B cell (primary cell): ENCODE measurements around the gene HSPBAP1. TPM values are rescaled to one million over a fixed set of nuclear protein-coding genes. Genes with fewer than 3 reads are reported as not detected.

ENCODE experiments used
- ATAC-seq: fragments of 200-7000 bp; cut with Tn5 transposase; one replicate; pipeline ENCODE4 v1.10.0; 2021; ENCODE audit warnings: low read depth, mild to moderate bottlenecking, moderate number of reproducible peaks, moderate library complexity
- CTCF ChIA-PET: fragments of 350-600 bp; sonication (Branson Sonifier 250); formaldehyde crosslinking; loops from one replicate; lab custom pipeline; 2021; ENCODE audit warnings: antibody characterized with exemption, inconsistent platforms; lab: Charles Lee
- POLR2A ChIA-PET: fragments of 350-600 bp; sonication (Branson Sonifier 250); formaldehyde crosslinking; loops from one replicate; lab custom pipeline; 2021; ENCODE audit warnings: antibody characterized with exemption; lab: Charles Lee
- DNase-seq: peaks from one replicate; pipeline ENCODE4 v3.0.0; 2013
- H2AFZ ChIP-seq: 2 replicates; pipeline ENCODE4 v1.6.1; 2012; ENCODE audit warnings: mild to moderate bottlenecking, low read depth, low read length; ENCODE audit not compliant: insufficient read depth, poor library complexity, severe bottlenecking
- H3K27ac ChIP-seq, 2 donors: 1 replicate in 1 of 2; 2 replicates in 1 of 2; pipeline ENCODE4 v1.5.1; 2012 to 2013; ENCODE audit warnings: low read length in 2 of 2, mild to moderate bottlenecking in 2 of 2, moderate library complexity in 1 of 2
- H3K27me3 ChIP-seq, 4 experiments: fragments of 200-600 bp in 1 of 4; sonication (generic) in 1 of 4; replicated peaks in 1 of 4; 1 replicate in 2 of 4; 2 replicates in 2 of 4; pipeline versions ENCODE4 v1.6.1 to v1.7.0; 2013 to 2016; ENCODE audit warnings: low read length in 3 of 4, mild to moderate bottlenecking in 2 of 4, mixed read lengths in 1 of 4, moderate library complexity in 1 of 4; ENCODE audit not compliant: insufficient read depth in 4 of 4, control insufficient read depth in 3 of 4; ENCODE audit errors: control extremely low read depth in 1 of 4
- H3K36me3 ChIP-seq, 2 experiments: replicated peaks in 1 of 2; 1 replicate in 1 of 2; 2 replicates in 1 of 2; pipeline versions ENCODE4 v1.6.1 to v1.7.1; 2013; ENCODE audit warnings: low read length in 1 of 2; ENCODE audit not compliant: insufficient read depth in 2 of 2, control insufficient read depth in 1 of 2; ENCODE audit errors: control extremely low read depth in 1 of 2, extremely low read depth in 1 of 2
- H3K4me1 ChIP-seq, 2 donors: fragments of 200-600 bp in 1 of 2; sonication (generic) in 1 of 2; 1 replicate in 1 of 2; 2 replicates in 1 of 2; pipeline versions ENCODE4 v1.5.1 to v1.6.1; 2013 to 2017; ENCODE audit warnings: low read length in 2 of 2; ENCODE audit not compliant: control insufficient read depth in 2 of 2, insufficient read depth in 2 of 2
- H3K4me2 ChIP-seq: replicated peaks from 2 replicates; pipeline ENCODE3; 2012; ENCODE audit warnings: mild to moderate bottlenecking, low read depth, low read length; ENCODE audit not compliant: poor library complexity, severe bottlenecking
- H3K4me3 ChIP-seq, 5 experiments: fragments of 200-600 bp in 1 of 5; sonication (generic) in 1 of 5; 1 replicate in 3 of 5; 2 replicates in 2 of 5; pipeline versions ENCODE4 v1.5.1 to v1.7.0; 2011 to 2016; ENCODE audit warnings: low read length in 4 of 5, mild to moderate bottlenecking in 4 of 5, low read depth in 2 of 5, control low read depth in 1 of 5, moderate library complexity in 1 of 5; ENCODE audit not compliant: insufficient read depth in 1 of 5; ENCODE audit errors: control extremely low read depth in 1 of 5, extremely low read depth in 1 of 5
- H3K79me2 ChIP-seq: fragments of 200-600 bp; sonication (generic); one replicate; pipeline ENCODE4 v1.6.0; 2016; ENCODE audit warnings: low read length; ENCODE audit not compliant: control insufficient read depth, insufficient read depth
- H3K9ac ChIP-seq: fragments of 200-600 bp; sonication (generic); 2 replicates; pipeline ENCODE4 v1.6.1; 2017; ENCODE audit warnings: mild to moderate bottlenecking, low read length, moderate library complexity
- H3K9me3 ChIP-seq, 3 donors: one replicate each; pipeline versions ENCODE4 v1.6.1 to v1.7.1; 2013; ENCODE audit warnings: low read length in 2 of 3; ENCODE audit not compliant: control insufficient read depth in 2 of 3, insufficient read depth in 1 of 3; ENCODE audit errors: control extremely low read depth in 1 of 3
- H4K20me1 ChIP-seq: 2 replicates; pipeline ENCODE4 v1.6.0; 2012; ENCODE audit warnings: mild to moderate bottlenecking, low read length; ENCODE audit not compliant: insufficient read depth, control insufficient read depth, poor library complexity, severe bottlenecking
- H3K27ac Mint-ChIP-seq: one replicate; pipeline ENCODE4 v1.8.0; 2021; ENCODE audit warnings: mixed read lengths
- H3K27me3 Mint-ChIP-seq: one replicate; pipeline ENCODE4 v1.8.0; 2021; ENCODE audit warnings: mixed read lengths
- H3K4me1 Mint-ChIP-seq: one replicate; pipeline ENCODE4 v1.8.0; 2021; ENCODE audit warnings: mixed read lengths
- H3K4me3 Mint-ChIP-seq: one replicate; pipeline ENCODE4 v1.8.0; 2021; ENCODE audit warnings: mixed read lengths
- H3K9me3 Mint-ChIP-seq: one replicate; pipeline ENCODE4 v1.8.0; 2022; ENCODE audit warnings: mixed read lengths; ENCODE audit not compliant: insufficient read depth
- CTCF ChIP-seq: fragments of 200-600 bp; IDR thresholded peaks from one replicate; pipeline ENCODE4 v1.8.0; 2022; ENCODE audit warnings: antibody characterized with exemption, mild to moderate bottlenecking
- EZH2 ChIP-seq: IDR thresholded peaks from 2 replicates; pipeline ENCODE4 v1.6.1; 2012; ENCODE audit warnings: borderline replicate concordance, low read depth, mild to moderate bottlenecking, moderate library complexity, low read length; ENCODE audit not compliant: insufficient read depth, poor library complexity, severe bottlenecking
- WGBS: methylation state at CpG from one replicate; pipeline ENCODE4 v1.1.5; 2013; ENCODE audit warnings: missing lambda C conversion rate; ENCODE audit not compliant: insufficient coverage; 5-methylcytosine and 5-hydroxymethylcytosine counted together
- intact Hi-C: fragments of 100-400 bp; cut with micrococcal nuclease; formaldehyde crosslinking; loops from one replicate; pipeline ENCODE4 v1.10.0; 2022
- polyA minus RNA-seq: library from RNA; depleted of rRNA, polyadenylated mRNA; stranded (reverse); fragments of >200 nt; gene quantifications from 2 replicates; pipeline ENCODE4 v1.2.3, GENCODE V29; 2012
- polyA plus RNA-seq: library from polyadenylated mRNA; depleted of rRNA; stranded (reverse); fragments of >200 nt; gene quantifications from 2 replicates; pipeline ENCODE4 v1.2.3, GENCODE V29; 2012
- total RNA-seq, 2 donors: library from RNA; stranded (reverse); fragments of 120-200 nt in 1 of 2; gene quantifications; 1 replicate in 1 of 2; 2 replicates in 1 of 2; pipeline versions ENCODE4 v1.2.3 to v1.2.4, GENCODE V29; 2013 to 2022

The HSPBAP1 gene
- total RNA-seq: 49.2 and 49.6 TPM in 2 replicates
- total RNA-seq (2013): 20.0 TPM
- polyA plus RNA-seq: 23.0 and 35.9 TPM in 2 replicates
- polyA minus RNA-seq: 10.4 and 13.0 TPM in 2 replicates

- intact Hi-C loops: loop anchor here (1.0 to 10.0 kb wide), 11 partner anchors 36 to 1247 kb away; partner anchors contain the start of genes FAM162A, HACD2, HCLS1 and KPNA1
- Histone ChIP-seq H2AFZ (peak within 1 kb of the TSS; percentile 78), H3K79me2 (peaks cover 53% of the 10 kb centered on the region), H3K9me3 (no peaks in the 10 kb centered on the region), H3K27me3 (no peaks in the 10 kb centered on the region), H3K36me3 (no peaks in the 10 kb centered on the region), H3K27ac (peak within 1 kb of the TSS; percentile 98 to 99), H3K4me1 (peaks cover 23 to 26% of the 10 kb centered on the region in 2 donors), H4K20me1 (no peaks in the 10 kb centered on the region), H3K4me2 (peak within 1 kb of the TSS; percentile 96), H3K4me3 (peak within 1 kb of the TSS; percentile 58 to 96 (median 83)), H3K9ac (peak within 1 kb of the TSS; percentile 98)
- TF ChIP-seq CTCF: no peak
- ChIA-PET POLR2A (interaction anchor here (0.5 to 1.8 kb wide), 8 partner anchors 39 to 410 kb away, joined by 3 to 14 read pairs (median 4); partner anchors contain the start of genes DTX3L, FAM162A, MIX23 and PARP14), CTCF (interaction anchor here (0.6 to 1.3 kb wide), 10 partner anchors 39 to 535 kb away, joined by 3 to 7 read pairs (median 4); partner anchors contain the start of gene PARP14)
- under 1% methylated on average over 37 of the region's 46 CpGs for WGBS
- no peaks in the 10 kb centered on the region for H3K9me3 Mint-ChIP-seq
- H3K4me3 Mint-ChIP-seq: peak within 1 kb of the TSS; percentile 86
- H3K27ac Mint-ChIP-seq: no peak within 1 kb of the TSS
- peak; percentile 96 for DNase-seq
- no peaks in the 10 kb centered on the region for H3K27me3 Mint-ChIP-seq
- peak; percentile 57 for ATAC-seq
- peaks cover 27% of the 10 kb centered on the region for H3K4me1 Mint-ChIP-seq
Observed at GRCh38 chr3:122793568-122794416, at the start of gene HSPBAP1. Gene HSPBAP1, minus strand, starts transcription at chr3:122793831. Its CDS starts 151 bp downstream, at chr3:122793680.

GRCh38 chr3:122835590-122835989 lies 42.0 kb upstream of the HSPBAP1 start:
- H3K27me3 Mint-ChIP-seq: no peaks in the 10 kb centered on the region
- no peak overlapping the region for H3K4me3 Mint-ChIP-seq
- Histone ChIP-seq H2AFZ (no peak overlapping the region), H3K36me3 (peaks cover 2 to 4% of the 10 kb centered on the region in 2 experiments), H3K27ac (no peak overlapping the region), H3K4me1 (no peaks in the 10 kb centered on the region), H3K9me3 (no peaks in the 10 kb centered on the region), H3K9ac (no peak overlapping the region), H3K27me3 (no peaks in the 10 kb centered on the region), H3K4me2 (no peak overlapping the region), H4K20me1 (no peaks in the 10 kb centered on the region), H3K79me2 (no peaks in the 10 kb centered on the region), H3K4me3 (no peak overlapping the region)
- ChIA-PET CTCF (no interaction called here), POLR2A (no interaction called here)
- H3K4me1 Mint-ChIP-seq: no peaks in the 10 kb centered on the region
- DNase-seq (no peak), ATAC-seq (no peak)
- no peak overlapping the region for H3K27ac Mint-ChIP-seq
- TF ChIP-seq EZH2: no peak
- TF ChIP-seq CTCF: no peak
- no CpG with 5 or more reads among the region's 2 CpGs for WGBS
- intact Hi-C loops: no loop called here
- H3K9me3 Mint-ChIP-seq: no peaks in the 10 kb centered on the region
